HFF-Myc (cell line): ENCODE measurements around the gene PDLIM5.

Experiments
- DNase-seq: peaks from one replicate; pipeline ENCODE4 v3.0.0-alpha.2; 2011; ENCODE audit warnings: low read depth; ENCODE audit errors: extremely low read depth
- H3K4me3 ChIP-seq: replicated peaks from 2 replicates; pipeline ENCODE4 v1.5.1; 2011; ENCODE audit warnings: low read depth, mild to moderate bottlenecking, control low read depth, low read length
- TF ChIP-seq, protein P1 (sequence below): IDR thresholded peaks from 2 replicates; pipeline ENCODE4 v1.5.1; 2012; ENCODE audit warnings: mild to moderate bottlenecking, low read depth, low read length, control low read depth; ENCODE audit errors: missing control alignments

Gene PDLIM5

DNA sequence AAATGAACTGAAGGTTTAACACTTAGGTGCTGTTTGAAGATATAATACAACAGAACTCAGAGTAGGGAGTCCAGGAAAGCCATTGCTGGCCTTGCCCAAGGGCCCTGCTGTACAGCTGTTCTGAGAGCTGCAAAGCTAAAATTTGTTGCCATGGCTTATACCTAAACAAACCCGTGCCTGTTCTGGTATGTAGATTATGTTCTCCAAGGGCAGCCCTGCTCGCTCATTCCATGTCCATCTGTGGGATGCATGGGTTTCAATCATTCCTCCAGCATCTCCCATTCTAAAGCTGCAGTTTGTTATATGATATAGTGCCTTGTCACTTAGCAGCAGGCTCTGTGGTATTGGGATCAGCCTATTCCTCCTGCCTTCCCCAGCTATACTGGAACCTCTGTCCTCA lies 225.2 kb downstream of the PDLIM5 start:
- TF ChIP-seq, protein P1, sequence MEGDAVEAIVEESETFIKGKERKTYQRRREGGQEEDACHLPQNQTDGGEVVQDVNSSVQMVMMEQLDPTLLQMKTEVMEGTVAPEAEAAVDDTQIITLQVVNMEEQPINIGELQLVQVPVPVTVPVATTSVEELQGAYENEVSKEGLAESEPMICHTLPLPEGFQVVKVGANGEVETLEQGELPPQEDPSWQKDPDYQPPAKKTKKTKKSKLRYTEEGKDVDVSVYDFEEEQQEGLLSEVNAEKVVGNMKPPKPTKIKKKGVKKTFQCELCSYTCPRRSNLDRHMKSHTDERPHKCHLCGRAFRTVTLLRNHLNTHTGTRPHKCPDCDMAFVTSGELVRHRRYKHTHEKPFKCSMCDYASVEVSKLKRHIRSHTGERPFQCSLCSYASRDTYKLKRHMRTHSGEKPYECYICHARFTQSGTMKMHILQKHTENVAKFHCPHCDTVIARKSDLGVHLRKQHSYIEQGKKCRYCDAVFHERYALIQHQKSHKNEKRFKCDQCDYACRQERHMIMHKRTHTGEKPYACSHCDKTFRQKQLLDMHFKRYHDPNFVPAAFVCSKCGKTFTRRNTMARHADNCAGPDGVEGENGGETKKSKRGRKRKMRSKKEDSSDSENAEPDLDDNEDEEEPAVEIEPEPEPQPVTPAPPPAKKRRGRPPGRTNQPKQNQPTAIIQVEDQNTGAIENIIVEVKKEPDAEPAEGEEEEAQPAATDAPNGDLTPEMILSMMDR: no peak
- no peak overlapping the region for H3K4me3 ChIP-seq
- DNase-seq: no peak

DNA sequence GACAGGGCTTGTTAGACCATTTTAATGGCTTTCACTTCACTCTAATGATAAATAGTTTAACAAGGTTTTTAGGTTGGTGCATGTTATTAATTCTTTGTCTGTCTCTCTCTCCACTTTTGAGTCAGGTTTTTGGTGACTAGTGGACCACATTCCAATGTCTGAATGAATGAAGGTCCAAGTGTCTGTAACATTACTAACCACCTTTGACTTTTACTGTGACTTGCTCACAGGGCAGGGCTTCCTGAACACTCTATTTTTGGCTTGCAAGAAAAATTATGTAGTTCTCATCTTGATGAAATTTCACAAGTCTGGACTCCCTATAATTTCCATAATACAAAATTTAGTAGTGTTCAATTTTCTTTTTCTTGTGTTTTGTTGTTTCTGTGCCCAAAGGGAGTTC lies 227.2 kb downstream of the PDLIM5 start:
- TF ChIP-seq, protein P1: no peak
- H3K4me3 ChIP-seq: no peak overlapping the region
- DNase-seq: no peak

DNA sequence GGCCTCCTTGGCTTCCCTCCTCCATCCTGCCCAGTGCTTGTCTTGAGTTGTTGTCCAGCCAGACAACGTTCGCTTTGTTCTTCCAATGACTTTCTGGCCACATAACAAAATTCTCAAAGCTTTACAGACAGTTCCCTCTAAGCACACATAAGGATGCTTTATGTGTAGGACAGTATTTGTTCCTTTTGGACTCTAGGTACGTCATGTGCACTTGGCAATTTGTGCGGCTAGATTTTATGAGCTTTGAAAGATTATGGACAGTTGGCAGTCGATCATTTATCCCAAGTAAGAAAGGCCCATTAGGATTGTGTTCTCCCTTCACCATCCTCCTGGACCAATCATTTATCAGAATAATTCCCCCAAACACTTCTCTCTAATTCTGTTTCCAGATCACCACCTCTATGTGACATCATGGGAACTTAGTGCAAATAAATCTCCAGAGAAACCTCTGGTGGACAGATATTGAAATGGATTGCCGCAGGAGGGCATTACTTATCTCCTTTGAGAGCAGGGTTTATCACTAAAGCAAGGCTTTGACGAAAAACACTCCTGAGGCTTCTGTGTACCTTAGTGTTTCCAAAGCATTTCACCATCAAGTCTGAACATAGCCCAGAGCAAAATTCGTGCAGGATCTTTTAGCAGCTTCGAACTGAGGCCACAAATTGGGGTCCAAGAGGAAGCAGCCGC lies 228.6 kb downstream of the PDLIM5 start:
- TF ChIP-seq, protein P1: no peak
- H3K4me3 ChIP-seq: no peak overlapping the region
- DNase-seq: no peak

DNA sequence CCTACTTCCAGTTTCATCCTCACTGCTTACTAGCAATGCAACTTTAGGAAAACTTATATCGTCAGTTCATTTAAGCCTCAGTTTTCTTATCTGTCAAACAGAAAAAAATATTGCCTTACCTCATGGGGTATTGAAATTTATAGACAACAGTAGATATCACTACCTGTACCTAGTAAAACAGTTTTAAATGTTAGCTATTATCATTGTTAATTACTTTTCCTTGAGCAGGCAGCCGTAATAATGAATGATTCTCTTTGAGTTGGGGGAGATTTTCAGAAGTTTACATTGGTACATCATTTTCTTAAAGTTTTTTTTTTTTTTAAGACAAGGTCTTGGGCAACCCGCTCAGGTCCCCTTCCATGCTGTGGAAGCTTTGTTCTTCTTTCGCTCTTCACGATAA lies 234.3 kb downstream of the PDLIM5 start:
- H3K4me3 ChIP-seq: no peak overlapping the region
- DNase-seq: no peak
- TF ChIP-seq, protein P1: no peak

DNA sequence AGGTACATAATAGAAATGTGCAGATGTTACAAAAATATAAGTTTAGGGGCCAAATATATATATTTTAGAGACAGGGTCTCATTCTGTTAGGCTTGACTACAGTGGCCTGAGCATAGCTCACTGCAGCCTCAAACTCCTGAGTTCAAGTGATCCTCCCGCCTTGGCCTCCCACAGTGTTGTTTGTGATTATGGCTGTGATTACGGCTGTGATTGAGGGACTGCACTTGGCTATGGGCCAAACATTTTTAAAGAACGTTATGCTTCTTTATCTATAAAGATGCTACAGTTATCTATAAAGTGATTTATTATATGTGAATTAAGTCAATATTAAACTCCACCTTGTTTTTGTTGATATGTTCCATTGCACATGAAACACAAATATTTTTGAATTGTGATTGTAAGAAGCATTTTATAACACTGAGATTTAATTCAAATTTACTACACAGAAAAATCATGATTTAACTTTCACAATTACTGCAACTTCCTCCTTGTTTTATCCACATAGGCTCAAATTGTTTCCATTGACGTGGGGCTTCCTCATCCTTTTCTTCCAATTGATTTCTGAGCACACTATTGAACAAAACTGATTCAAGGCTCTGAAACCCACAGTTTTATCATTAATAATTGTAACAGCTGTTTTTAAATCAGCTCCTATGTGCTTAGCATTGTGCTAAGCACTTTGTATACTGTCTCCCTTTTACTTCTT lies 237.6 kb downstream of the PDLIM5 start:
- no peak overlapping the region for H3K4me3 ChIP-seq
- no peak for DNase-seq
- TF ChIP-seq, protein P1: no peak

DNA sequence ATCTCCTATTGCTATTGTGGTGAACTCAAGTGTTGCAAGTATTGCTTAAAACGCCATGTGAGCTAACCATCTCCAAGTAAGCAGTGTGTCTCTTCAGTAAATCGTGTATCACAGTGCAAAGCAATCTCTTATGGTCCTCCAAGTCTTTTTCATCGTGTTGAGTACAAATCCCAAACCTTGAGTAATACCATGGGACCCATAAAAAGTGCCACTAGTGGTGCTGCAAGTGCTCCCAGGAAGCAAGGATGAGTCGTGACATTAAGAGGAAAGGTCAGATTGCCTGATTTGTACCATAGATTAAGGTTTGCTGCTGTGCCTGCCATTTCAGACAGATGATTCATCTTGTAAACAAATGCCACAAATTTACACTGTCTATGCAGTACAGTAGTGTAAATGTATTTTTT lies 239.1 kb downstream of the PDLIM5 start:
- H3K4me3 ChIP-seq: no peak overlapping the region
- TF ChIP-seq, protein P1: no peak
- no peak for DNase-seq

DNA sequence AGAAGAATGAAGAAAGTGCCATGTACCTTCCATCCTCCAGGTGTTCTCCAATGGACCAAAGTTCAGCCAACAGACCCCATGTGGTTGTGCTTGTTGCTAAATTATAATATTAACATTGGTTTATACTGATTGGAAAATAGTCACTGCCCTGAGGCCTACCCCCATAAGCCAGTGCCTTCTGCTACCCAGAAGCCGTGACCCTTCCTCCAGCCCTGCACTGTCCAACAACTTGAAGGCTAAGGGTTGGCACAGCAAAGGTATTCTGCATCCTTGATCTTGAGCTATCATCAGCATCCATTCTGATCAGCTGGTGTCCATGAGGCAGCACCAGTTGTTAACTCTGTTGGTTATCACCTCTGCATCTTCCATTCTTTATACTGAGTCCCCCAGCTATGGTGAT lies 239.8 kb downstream of the PDLIM5 start:
- TF ChIP-seq, protein P1: no peak
- H3K4me3 ChIP-seq: no peak overlapping the region
- no peak for DNase-seq
